Epithelial cell of proximal tubule (primary cell): ENCODE data around the gene RPTOR. TPM values are rescaled to one million over a fixed set of nuclear protein-coding genes. Genes with fewer than 3 reads are reported as not detected.

Source experiments
- DNase-seq: peaks from one replicate; pipeline ENCODE4 v3.0.0-alpha.2; 2011; ENCODE audit warnings: low read depth
- H3K4me3 ChIP-seq: 2 replicates; pipeline ENCODE4 v1.5.1; 2011; ENCODE audit warnings: low read depth, mild to moderate bottlenecking, low read length
- total RNA-seq: library from RNA; depleted of rRNA; stranded (reverse); fragments of >200 nt; gene quantifications from 2 replicates; pipeline ENCODE4 v1.2.3, GENCODE V29; 2015
- TF ChIP-seq, protein P1 (sequence below): conservative IDR thresholded peaks from 2 replicates; pipeline ENCODE4 v1.5.1; 2012; ENCODE audit warnings: low read depth, mild to moderate bottlenecking, low read length

The RPTOR gene
- total RNA-seq, 1 donor from 2014 or later: 24.4 TPM

DNA sequence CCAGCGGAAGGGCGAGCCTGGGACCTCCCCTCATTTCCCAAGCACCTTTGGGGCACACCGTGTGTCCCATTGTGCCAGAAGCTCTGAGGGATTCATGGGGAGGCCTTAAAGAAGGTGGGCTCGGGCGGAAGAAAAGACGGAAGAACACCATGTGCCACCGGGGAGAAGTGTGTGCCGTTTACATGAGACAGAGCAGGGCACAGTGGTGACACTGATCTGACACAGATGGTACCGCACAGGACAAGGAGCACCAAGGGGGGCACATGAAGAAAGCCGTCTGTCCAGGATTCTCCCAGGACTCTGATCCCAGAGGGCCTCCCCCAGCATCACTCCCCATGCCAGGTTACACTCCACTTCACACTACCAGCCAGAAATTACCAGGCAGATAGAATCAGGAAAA, 318.3 kb downstream of the RPTOR start:
- no peak overlapping the region for H3K4me3 ChIP-seq
- no peak for DNase-seq
- TF ChIP-seq, protein P1, sequence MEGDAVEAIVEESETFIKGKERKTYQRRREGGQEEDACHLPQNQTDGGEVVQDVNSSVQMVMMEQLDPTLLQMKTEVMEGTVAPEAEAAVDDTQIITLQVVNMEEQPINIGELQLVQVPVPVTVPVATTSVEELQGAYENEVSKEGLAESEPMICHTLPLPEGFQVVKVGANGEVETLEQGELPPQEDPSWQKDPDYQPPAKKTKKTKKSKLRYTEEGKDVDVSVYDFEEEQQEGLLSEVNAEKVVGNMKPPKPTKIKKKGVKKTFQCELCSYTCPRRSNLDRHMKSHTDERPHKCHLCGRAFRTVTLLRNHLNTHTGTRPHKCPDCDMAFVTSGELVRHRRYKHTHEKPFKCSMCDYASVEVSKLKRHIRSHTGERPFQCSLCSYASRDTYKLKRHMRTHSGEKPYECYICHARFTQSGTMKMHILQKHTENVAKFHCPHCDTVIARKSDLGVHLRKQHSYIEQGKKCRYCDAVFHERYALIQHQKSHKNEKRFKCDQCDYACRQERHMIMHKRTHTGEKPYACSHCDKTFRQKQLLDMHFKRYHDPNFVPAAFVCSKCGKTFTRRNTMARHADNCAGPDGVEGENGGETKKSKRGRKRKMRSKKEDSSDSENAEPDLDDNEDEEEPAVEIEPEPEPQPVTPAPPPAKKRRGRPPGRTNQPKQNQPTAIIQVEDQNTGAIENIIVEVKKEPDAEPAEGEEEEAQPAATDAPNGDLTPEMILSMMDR: no peak

DNA sequence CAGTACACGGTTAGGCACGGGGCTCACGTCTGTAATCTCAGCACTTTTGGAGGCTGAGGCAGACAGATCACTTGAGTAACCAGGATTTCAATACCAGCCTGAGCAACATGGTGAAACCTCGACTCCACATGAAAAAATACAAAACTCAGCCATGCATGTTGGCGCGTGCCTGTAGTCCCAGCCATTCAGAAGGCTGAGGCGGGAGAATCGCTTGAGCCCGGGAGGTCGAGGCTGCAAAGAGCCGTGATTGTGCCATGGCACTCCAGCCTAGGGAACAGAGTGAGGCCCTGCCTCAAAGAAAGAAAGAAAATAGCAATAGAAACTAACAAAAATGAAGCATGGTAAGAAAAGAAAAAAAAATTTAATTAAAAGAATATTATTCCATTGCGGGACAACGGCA, 319.0 kb downstream of the RPTOR start:
- no peak for DNase-seq
- TF ChIP-seq, protein P1: no peak
- no peak overlapping the region for H3K4me3 ChIP-seq

DNA sequence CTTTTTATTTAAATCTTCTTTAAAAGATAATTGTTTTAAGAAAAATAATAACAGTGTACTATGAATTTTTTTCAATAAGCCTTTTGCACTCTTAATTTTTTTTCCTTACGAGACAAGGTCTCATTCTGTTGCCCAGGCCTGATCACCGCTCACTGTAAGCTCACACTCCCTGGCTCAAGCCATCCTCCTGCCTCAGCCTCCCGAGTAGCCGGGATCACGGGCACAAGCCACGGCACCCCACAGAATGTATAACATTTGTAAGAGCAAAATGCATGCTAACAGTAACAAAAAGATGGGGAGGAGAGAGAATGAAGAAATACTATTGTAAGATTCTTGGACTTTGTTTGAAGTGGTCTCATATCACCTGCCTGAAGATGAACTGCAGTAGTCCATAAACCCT, 320.1 kb downstream of the RPTOR start:
- no peak overlapping the region for H3K4me3 ChIP-seq
- no peak for DNase-seq
- TF ChIP-seq, protein P1: no peak

DNA sequence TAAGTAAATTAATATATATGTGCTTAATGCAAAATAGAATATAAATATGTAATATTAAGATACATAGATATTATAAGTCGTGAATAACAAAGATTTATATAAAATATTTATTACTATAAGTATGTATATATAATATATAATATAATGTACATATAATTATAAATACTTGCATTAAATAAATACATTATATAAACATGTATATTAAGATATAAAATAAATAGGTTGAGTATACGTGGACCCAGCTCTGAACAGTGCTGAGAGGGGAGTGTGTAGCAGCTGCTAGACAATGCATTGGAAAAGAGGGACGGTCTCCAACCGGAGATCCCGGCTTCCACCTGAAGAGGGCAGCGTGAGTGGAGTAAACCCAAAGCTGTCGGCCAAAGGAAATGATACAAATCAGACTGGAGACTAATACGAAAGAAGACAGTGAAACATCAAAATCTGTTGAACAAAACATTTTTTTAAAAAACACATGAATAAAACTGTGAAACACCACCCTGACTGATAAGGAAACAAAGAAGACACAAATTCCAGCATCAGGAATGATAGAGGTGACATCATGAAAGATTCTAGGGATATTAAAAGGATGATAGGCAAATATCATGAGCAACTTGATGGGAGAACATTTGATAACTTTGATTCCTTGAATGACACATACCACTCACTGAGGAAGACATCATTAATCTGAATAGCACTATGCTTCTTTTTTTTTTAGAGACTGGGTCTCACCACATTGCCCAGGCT, 321.6 kb downstream of the RPTOR start:
- TF ChIP-seq, protein P1: peak; percentile 92
- no peak overlapping the region for H3K4me3 ChIP-seq
- DNase-seq: no peak

DNA sequence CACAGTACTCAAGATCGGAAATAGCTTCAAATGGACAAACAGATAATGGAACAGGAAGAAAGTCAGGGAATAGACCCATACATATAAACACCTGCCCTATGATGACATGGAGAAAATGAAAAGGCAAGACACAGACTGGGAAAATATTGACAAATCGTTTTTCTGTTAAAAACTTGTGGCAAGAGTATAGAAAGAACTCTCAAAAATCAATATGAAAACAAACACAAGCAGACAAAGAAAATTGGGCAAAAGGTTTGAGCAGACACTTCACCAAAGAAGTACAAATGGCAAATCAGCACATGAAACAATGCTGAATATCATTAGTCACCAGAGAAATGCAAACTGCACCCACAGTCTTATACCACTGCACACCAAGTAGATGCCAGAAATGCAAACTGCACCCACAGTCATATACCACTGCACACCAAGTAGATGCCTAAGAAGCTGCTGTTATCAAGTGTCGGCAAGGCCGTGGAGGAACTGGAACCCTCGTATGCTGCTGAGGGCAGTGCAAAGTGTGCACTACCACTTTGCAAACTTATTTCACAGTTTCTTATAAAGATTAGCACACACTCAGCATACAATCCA, 323.5 kb downstream of the RPTOR start:
- DNase-seq: no peak
- TF ChIP-seq, protein P1: no peak
- H3K4me3 ChIP-seq: no peak overlapping the region

DNA sequence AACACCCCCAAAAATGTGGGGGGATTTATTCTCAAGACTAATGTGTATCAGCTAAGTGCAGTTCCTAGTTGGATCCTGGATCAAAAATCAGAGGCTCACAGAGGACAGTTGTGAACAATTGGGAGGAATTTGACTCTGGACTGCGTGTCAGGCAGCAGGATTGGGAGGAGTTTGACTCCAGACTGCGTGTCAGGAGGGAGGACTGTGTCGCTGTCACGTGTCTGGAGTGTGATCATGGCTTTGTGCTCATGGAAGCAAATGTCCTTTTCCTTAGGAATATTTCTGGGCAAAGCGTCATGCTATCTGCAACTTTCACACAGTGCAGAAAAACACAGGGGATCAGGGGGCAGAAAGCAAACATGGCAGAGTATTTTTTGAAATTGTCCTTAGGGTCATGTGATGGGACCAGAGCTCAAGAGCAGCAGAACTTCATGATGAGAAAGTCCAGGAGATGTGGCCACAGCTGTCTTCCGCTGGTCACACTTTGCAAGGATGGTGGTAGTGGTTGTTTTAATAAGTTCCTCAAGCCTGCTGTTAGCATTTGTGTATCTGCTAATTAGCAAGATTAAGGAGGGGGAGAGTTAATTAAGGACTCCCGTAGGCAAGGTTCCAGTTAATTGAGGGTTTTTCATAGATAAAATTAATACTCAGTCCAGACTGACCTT, 325.0 kb downstream of the RPTOR start:
- TF ChIP-seq, protein P1: no peak
- no peak overlapping the region for H3K4me3 ChIP-seq
- DNase-seq: no peak

DNA sequence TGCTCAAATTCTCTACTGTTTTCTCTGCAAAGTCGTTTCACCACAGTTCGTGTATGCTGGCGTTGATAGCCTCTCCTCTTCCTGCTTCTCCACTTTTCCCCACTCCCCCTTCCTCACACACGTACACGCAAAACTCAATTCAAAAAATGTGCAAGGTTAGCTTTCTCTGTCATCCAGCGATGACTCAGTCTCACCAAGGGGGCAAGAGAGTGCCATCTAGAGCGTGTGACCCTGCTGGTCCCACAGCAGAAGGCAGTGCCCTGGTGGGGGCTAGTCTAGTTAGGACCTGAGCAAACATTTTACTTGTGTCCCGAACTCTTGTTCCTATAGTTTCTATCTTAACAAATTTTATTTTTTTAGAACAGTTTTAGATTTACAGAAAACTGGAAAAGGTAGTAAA, 325.8 kb downstream of the RPTOR start:
- TF ChIP-seq, protein P1: no peak
- DNase-seq: no peak
- no peak overlapping the region for H3K4me3 ChIP-seq
